Right cardiac atrium (tissue), 5 donors: ENCODE data around the gene CEP85L. TPM values are rescaled to one million over a fixed set of nuclear protein-coding genes. Genes with fewer than 3 reads are reported as not detected.

ENCODE experiments used
- ATAC-seq, 2 donors: fragments of 200-7000 bp; cut with Tn5 transposase; one replicate each; pipeline versions ENCODE4 v1.8.0 to v1.9.1; 2020; ENCODE audit warnings: moderate library complexity in 2 of 2, mild to moderate bottlenecking in 1 of 2
- DNase-seq, 3 donors: peaks; one replicate each; pipeline ENCODE4 v3.0.0-alpha.2; 2020
- H3K27ac ChIP-seq: one replicate; pipeline ENCODE4 v1.5.1; 2013; ENCODE audit warnings: mild to moderate bottlenecking, low read length, control low read depth, moderate library complexity
- H3K27me3 ChIP-seq: one replicate; pipeline ENCODE4 v1.6.1; 2013; ENCODE audit not compliant: control insufficient read depth, insufficient read depth
- H3K4me1 ChIP-seq: one replicate; pipeline ENCODE4 v1.6.1; 2013; ENCODE audit warnings: low read length; ENCODE audit not compliant: control insufficient read depth, insufficient read depth
- H3K4me3 ChIP-seq: one replicate; pipeline ENCODE4 v1.5.1; 2013; ENCODE audit warnings: low read length, control low read depth
- H3K9me3 ChIP-seq: one replicate; pipeline ENCODE4 v1.6.1; 2013; ENCODE audit warnings: low read length; ENCODE audit not compliant: control insufficient read depth
- WGBS: extraction: QIAGEN DNeasy Blood & Tissue Kit; methylation state at CpG from one replicate; pipeline ENCODE4 v1.1.7; 2013; 5-methylcytosine and 5-hydroxymethylcytosine counted together
- intact Hi-C, 4 donors: fragments of 100-400 bp; cut with DNase I; formaldehyde crosslinking; loops; one replicate each; pipeline versions ENCODE4 v1.11.0 to v1.14.0; 2022 to 2023
- polyA plus RNA-seq: library from polyadenylated mRNA; stranded (reverse); fragments of 200-250 nt; gene quantifications from one replicate; pipeline ENCODE4 v1.2.3, GENCODE V29; 2013
- total RNA-seq, 4 donors: library from RNA; stranded (reverse); fragmentation: NEBNext Ultra II Directional; extraction: Animal tissue kit (Norgen Biotek cat#: 25700); gene quantifications; one replicate each; pipeline ENCODE4 v1.2.1, GENCODE V29; 2021
- donor health status: healthy with polysubstance abuse.
- donor health status: DM: no; HTN: yes; CAD: no.
- donor health status: DM: no; HTN: no; CAD: no.
- donor health status: DM: no; HTN: yes; CAD: no; lungs with severe emphysema.
- donor health status: DM: yes; HTN: yes; CAD: no.

The CEP85L gene
- total and polyA plus RNA-seq, 5 donors = 3.8 to 11.5 (median 7.2) TPM

GRCh38 chr6:118641042-118641441 is 10.3 kb downstream of the CEP85L start:
- 75% methylated on average over 1 of the region's 1 CpG for WGBS
- H3K4me1 ChIP-seq = peaks cover 16% of the 10 kb centered on the region
- H3K9me3 ChIP-seq = no peaks in the 10 kb centered on the region
- intact Hi-C loops = no loop called here
- no peak overlapping the region for H3K27ac ChIP-seq
- DNase-seq (no peak), ATAC-seq (no peak)
- no peak overlapping the region for H3K4me3 ChIP-seq
- no peaks in the 10 kb centered on the region for H3K27me3 ChIP-seq

- WGBS = 72% methylated on average over 4 of the region's 4 CpGs
- intact Hi-C loops = no loop called here
- Histone ChIP-seq H3K27me3 (no peaks in the 10 kb centered on the region), H3K9me3 (no peaks in the 10 kb centered on the region), H3K27ac (no peak overlapping the region), H3K4me1 (peaks cover 7% of the 10 kb centered on the region), H3K4me3 (no peak overlapping the region)
- DNase-seq (no peak), ATAC-seq (no peak)
Observed at GRCh38 chr6:118639054-118639964, 12.1 kb downstream of the CEP85L start.

- H3K4me1 ChIP-seq = peaks cover 2% of the 10 kb centered on the region
- no peaks in the 10 kb centered on the region for H3K9me3 ChIP-seq
- no peak overlapping the region for H3K4me3 ChIP-seq
- no peak overlapping the region for H3K27ac ChIP-seq
- intact Hi-C loops = no loop called here
- ATAC-seq (no peak), DNase-seq (no peak)
- H3K27me3 ChIP-seq = no peaks in the 10 kb centered on the region
Observed at GRCh38 chr6:118638288-118638687, 13.1 kb downstream of the CEP85L start.

GRCh38 chr6:118635909-118636735 is 15.3 kb downstream of the CEP85L start:
- no peak overlapping the region for H3K27ac ChIP-seq
- peaks cover 2% of the 10 kb centered on the region for H3K4me1 ChIP-seq
- no peak for ATAC-seq
- intact Hi-C loops = no loop called here
- DNase-seq = no peak
- no peak overlapping the region for H3K4me3 ChIP-seq
- WGBS = 94% methylated on average over 3 of the region's 3 CpGs
- H3K27me3 ChIP-seq = no peaks in the 10 kb centered on the region
- no peaks in the 10 kb centered on the region for H3K9me3 ChIP-seq

DNA sequence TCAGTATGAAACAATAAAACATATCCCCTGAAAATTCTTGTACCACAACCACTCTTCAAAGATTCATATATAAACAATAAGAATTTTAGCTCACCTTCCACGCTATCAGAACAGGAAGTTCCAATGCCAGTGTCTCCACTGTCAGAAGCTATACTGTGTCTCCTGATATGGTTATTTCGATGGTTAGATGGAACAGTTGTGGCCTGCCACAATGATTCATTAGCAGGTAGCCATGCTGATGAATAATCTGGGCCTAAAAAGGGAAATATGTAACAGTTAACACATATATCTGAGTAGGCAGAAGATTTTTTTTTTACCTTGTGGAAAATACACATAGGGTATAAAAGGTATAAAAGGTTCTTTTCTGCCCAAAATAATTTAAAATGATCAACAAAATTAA is 19.0 kb downstream of the CEP85L start:
- intact Hi-C loops = no loop called here
- Histone ChIP-seq H3K9me3 (no peaks in the 10 kb centered on the region), H3K4me1 (no peaks in the 10 kb centered on the region), H3K27ac (no peak overlapping the region), H3K27me3 (no peaks in the 10 kb centered on the region), H3K4me3 (no peak overlapping the region)
- DNase-seq (no peak), ATAC-seq (no peak)
- 90% methylated on average over 2 of the region's 2 CpGs for WGBS

DNA sequence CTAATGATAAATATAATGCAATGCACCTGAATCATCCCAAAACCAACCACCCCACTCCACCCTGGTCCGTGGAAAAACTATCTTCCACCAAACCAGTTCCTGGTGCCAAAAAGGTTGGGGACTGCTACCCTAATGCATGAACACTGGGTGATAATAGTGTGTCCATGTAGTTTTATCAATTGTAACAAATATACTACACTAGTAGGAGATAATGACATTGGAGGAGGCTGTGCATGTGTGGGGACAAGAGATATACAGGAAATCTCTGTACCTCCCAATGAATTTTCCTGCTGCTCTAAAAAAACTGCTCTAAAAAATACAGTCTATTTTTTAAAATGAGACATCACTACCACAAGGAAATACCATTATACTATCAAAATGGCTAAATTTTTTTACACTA is 20.5 kb downstream of the CEP85L start:
- H3K4me1 ChIP-seq = no peaks in the 10 kb centered on the region
- WGBS = 93% methylated on average over 1 of the region's 1 CpG
- intact Hi-C loops = no loop called here
- H3K4me3 ChIP-seq = no peak overlapping the region
- H3K9me3 ChIP-seq = no peaks in the 10 kb centered on the region
- no peak for DNase-seq
- H3K27ac ChIP-seq = no peak overlapping the region
- ATAC-seq = no peak
- no peaks in the 10 kb centered on the region for H3K27me3 ChIP-seq

- Histone ChIP-seq H3K9me3 (no peaks in the 10 kb centered on the region), H3K27me3 (no peaks in the 10 kb centered on the region), H3K4me1 (no peaks in the 10 kb centered on the region), H3K27ac (no peak overlapping the region), H3K4me3 (no peak overlapping the region)
- ATAC-seq (no peak), DNase-seq (no peak)
- WGBS = 82% methylated on average over 1 of the region's 1 CpG
- intact Hi-C loops = no loop called here
Observed at GRCh38 chr6:118630067-118630466, 21.3 kb downstream of the CEP85L start.

GRCh38 chr6:118627724-118628123 is 23.7 kb downstream of the CEP85L start:
- Histone ChIP-seq H3K4me1 (no peaks in the 10 kb centered on the region), H3K4me3 (no peak overlapping the region), H3K27ac (no peak overlapping the region), H3K9me3 (no peaks in the 10 kb centered on the region), H3K27me3 (no peaks in the 10 kb centered on the region)
- intact Hi-C loops = no loop called here
- no peak for ATAC-seq
- 77% methylated on average over 3 of the region's 3 CpGs for WGBS
- DNase-seq = no peak

DNA sequence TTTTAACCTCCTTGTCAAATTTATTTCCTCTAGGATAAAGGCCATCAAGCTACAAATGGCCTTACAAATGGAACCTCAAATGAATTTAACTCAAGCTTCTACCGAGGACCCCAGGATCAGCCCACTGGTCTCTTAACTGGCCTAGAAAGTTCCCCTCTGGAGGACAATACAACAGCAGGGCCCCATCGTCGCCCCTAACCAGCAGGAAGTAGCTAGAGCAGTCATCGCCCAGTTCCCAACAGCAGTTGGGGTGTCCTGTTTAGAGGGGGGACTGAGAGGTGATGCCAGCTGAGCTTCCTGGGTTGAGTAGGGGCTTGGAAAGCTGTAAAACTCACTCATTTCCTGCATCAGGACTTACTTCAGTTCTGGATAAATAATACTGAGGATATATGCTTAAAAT is 25.6 kb downstream of the CEP85L start:
- H3K4me1 ChIP-seq = no peaks in the 10 kb centered on the region
- no peak overlapping the region for H3K27ac ChIP-seq
- ATAC-seq (no peak), DNase-seq (no peak)
- H3K9me3 ChIP-seq = no peaks in the 10 kb centered on the region
- intact Hi-C loops = no loop called here
- 98% methylated on average over 4 of the region's 4 CpGs for WGBS
- no peak overlapping the region for H3K4me3 ChIP-seq
- H3K27me3 ChIP-seq = no peaks in the 10 kb centered on the region

- Histone ChIP-seq H3K4me1 (no peaks in the 10 kb centered on the region), H3K9me3 (no peaks in the 10 kb centered on the region), H3K27ac (no peak overlapping the region), H3K27me3 (no peaks in the 10 kb centered on the region), H3K4me3 (no peak overlapping the region)
- intact Hi-C loops = no loop called here
- 86% methylated on average over 7 of the region's 7 CpGs for WGBS
- DNase-seq (no peak), ATAC-seq (no peak)
Observed at GRCh38 chr6:118621799-118622470, 29.5 kb downstream of the CEP85L start.

DNA sequence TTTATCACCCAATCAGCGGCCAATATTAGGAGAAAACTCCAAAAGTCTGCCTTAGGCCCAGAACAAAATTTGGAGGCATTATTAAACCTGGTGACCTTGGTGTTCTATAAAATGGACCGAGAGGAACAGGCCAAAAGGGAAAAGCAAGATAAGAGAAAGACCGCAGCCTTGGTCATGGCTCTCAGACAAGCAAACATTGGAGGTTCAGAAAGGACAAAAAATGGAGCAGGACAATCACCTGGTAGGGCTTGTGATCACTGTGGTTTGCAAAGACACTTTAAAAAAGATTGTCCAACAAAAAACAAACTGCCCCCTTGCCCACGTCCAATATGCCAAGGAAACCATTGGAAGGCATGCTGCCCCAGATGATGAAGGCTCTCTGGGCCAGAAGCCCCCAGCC is 31.2 kb downstream of the CEP85L start:
- Histone ChIP-seq H3K4me1 (no peaks in the 10 kb centered on the region), H3K27me3 (no peaks in the 10 kb centered on the region), H3K4me3 (no peak overlapping the region), H3K9me3 (no peaks in the 10 kb centered on the region), H3K27ac (no peak overlapping the region)
- DNase-seq (no peak), ATAC-seq (no peak)
- WGBS = 91% methylated on average over 4 of the region's 4 CpGs
- intact Hi-C loops = no loop called here
